HEK293 (cell line): ENCODE results near the gene EFHC1.

Source experiments
- CTCF ChIA-PET: fragments of 350-600 bp; formaldehyde crosslinking; extraction: SDS; loops from one replicate; lab custom pipeline; 2021; ENCODE audit warnings: antibody characterized with exemption; lab: Yijun Ruan, JAX
- POLR2A ChIA-PET: fragments of 300-600 bp; formaldehyde crosslinking; extraction: SDS; loops from one replicate; lab custom pipeline; 2020; ENCODE audit warnings: antibody characterized with exemption, inconsistent platforms; lab: Yijun Ruan, JAX
- H3K27ac ChIP-seq: fragments of 200-500 bp; sonication (Bioruptor generic); 2 replicates; pipeline ENCODE4 v1.5.1; 2014; ENCODE audit warnings: low read depth, low read length, control low read depth, inconsistent platforms; ENCODE audit errors: extremely low read depth
- H3K36me3 ChIP-seq, 2 experiments: fragments of 200-500 bp in 1 of 2; sonication (Bioruptor generic) in 1 of 2; 1 replicate in 1 of 2; 2 replicates in 1 of 2; pipeline ENCODE4 v1.5.1; 2014 to 2017; ENCODE audit warnings: inconsistent platforms in 2 of 2, low read length in 2 of 2; ENCODE audit not compliant: control insufficient read depth in 2 of 2, insufficient read depth in 1 of 2
- H3K4me1 ChIP-seq: fragments of 200-500 bp; sonication (Bioruptor generic); 2 replicates; pipeline ENCODE4 v1.5.1; 2014; ENCODE audit warnings: mild to moderate bottlenecking, low read length, inconsistent platforms; ENCODE audit not compliant: control insufficient read depth, insufficient read depth
- H3K4me3 ChIP-seq: 2 replicates; pipeline ENCODE4 v1.5.1; 2011; ENCODE audit warnings: low read depth, mild to moderate bottlenecking, control low read depth, low read length, moderate library complexity
- H3K9me3 ChIP-seq: fragments of 200-500 bp; sonication (Bioruptor generic); 2 replicates; pipeline ENCODE4 v1.5.1; 2014; ENCODE audit warnings: low read depth, low read length, inconsistent platforms; ENCODE audit not compliant: control insufficient read depth, insufficient read depth
- EGR2 ChIP-seq: fragments of 450-650 bp; formaldehyde crosslinking; IDR thresholded peaks from 2 replicates; pipeline ENCODE4 v1.5.1; 2016; ENCODE audit warnings: low read depth, missing biosample characterization, missing genetic modification characterization
- GLIS2 ChIP-seq: fragments of 450-650 bp; formaldehyde crosslinking; IDR thresholded peaks from 2 replicates; pipeline ENCODE4 v1.5.1; 2016; ENCODE audit warnings: missing biosample characterization, missing genetic modification characterization
- HOXA7 ChIP-seq: sonication (generic); formaldehyde crosslinking; IDR thresholded peaks from 2 replicates; pipeline ENCODE4 v1.8.1; 2022; ENCODE audit warnings: missing genetic modification reagents, borderline replicate concordance
- KLF9 ChIP-seq: fragments of 450-650 bp; formaldehyde crosslinking; IDR thresholded peaks from 2 replicates; pipeline ENCODE4 v1.5.1; 2016; ENCODE audit warnings: missing biosample characterization, missing genetic modification characterization, low read depth
- MEIS1 ChIP-seq: sonication (generic); formaldehyde crosslinking; IDR thresholded peaks from 2 replicates; pipeline ENCODE4 v1.8.1; 2022; ENCODE audit warnings: missing genetic modification reagents, mild to moderate bottlenecking, borderline replicate concordance
- SCRT2 ChIP-seq: fragments of 450-650 bp; formaldehyde crosslinking; IDR thresholded peaks from 2 replicates; pipeline ENCODE4 v1.5.1; 2016; ENCODE audit warnings: missing biosample characterization, missing genetic modification characterization
- YY2 ChIP-seq: fragments of 450-650 bp; formaldehyde crosslinking; IDR thresholded peaks from 2 replicates; pipeline ENCODE4 v1.5.1; 2016; ENCODE audit warnings: missing biosample characterization, missing genetic modification characterization
- ZNF18 ChIP-seq: fragments of 450-650 bp; formaldehyde crosslinking; IDR thresholded peaks from 2 replicates; pipeline ENCODE4 v1.5.1; 2016; ENCODE audit warnings: missing biosample characterization, missing genetic modification characterization
- ZNF311 ChIP-seq: fragments of 450-650 bp; formaldehyde crosslinking; IDR thresholded peaks from 2 replicates; pipeline ENCODE4 v1.5.1; 2017; ENCODE audit warnings: missing biosample characterization, missing genetic modification characterization, borderline replicate concordance
- ZNF354C ChIP-seq: fragments of 450-650 bp; formaldehyde crosslinking; IDR thresholded peaks from 2 replicates; pipeline ENCODE4 v1.5.1; 2016; ENCODE audit warnings: missing biosample characterization, missing genetic modification characterization, low read depth, borderline replicate concordance
- ZNF426 ChIP-seq: fragments of 450-650 bp; formaldehyde crosslinking; IDR thresholded peaks from 2 replicates; pipeline ENCODE4 v1.5.1; 2017; ENCODE audit warnings: missing biosample characterization, missing genetic modification characterization, mild to moderate bottlenecking, inconsistent platforms, moderate library complexity
- ZNF433 ChIP-seq: fragments of 450-650 bp; formaldehyde crosslinking; IDR thresholded peaks from 2 replicates; pipeline ENCODE4 v1.5.1; 2016; ENCODE audit warnings: missing biosample characterization, missing genetic modification characterization, low read depth
- ZNF561 ChIP-seq: fragments of 450-650 bp; IDR thresholded peaks from 2 replicates; pipeline ENCODE4 v1.5.1; 2018; ENCODE audit warnings: missing biosample characterization, missing genetic modification characterization, borderline replicate concordance
- ZNF660 ChIP-seq: fragments of 450-650 bp; IDR thresholded peaks from 2 replicates; pipeline ENCODE4 v1.5.1; 2018; ENCODE audit warnings: missing biosample characterization, mild to moderate bottlenecking, missing genetic modification characterization
- ZNF747 ChIP-seq: fragments of 450-650 bp; formaldehyde crosslinking; IDR thresholded peaks from 2 replicates; pipeline ENCODE4 v1.5.1; 2016; ENCODE audit warnings: missing biosample characterization, missing genetic modification characterization
- TF ChIP-seq, protein P1 (sequence below): fragments of 450-650 bp; formaldehyde crosslinking; IDR thresholded peaks from 2 replicates; pipeline ENCODE4 v1.5.1; 2017; ENCODE audit warnings: missing biosample characterization, missing genetic modification characterization
- TF ChIP-seq, protein P2 (sequence below): fragments of 450-650 bp; formaldehyde crosslinking; IDR thresholded peaks from 2 replicates; pipeline ENCODE4 v1.5.1; 2017; ENCODE audit warnings: missing biosample characterization, mild to moderate bottlenecking, missing genetic modification characterization, moderate library complexity
- TF ChIP-seq, protein P3 (sequence below): fragments of 450-650 bp; formaldehyde crosslinking; IDR thresholded peaks from 2 replicates; pipeline ENCODE4 v1.5.1; 2017; ENCODE audit warnings: missing biosample characterization, missing genetic modification characterization
- TF ChIP-seq, protein P4 (sequence below): fragments of 450-650 bp; formaldehyde crosslinking; IDR thresholded peaks from 2 replicates; pipeline ENCODE4 v1.5.1; 2016; ENCODE audit warnings: missing biosample characterization, missing genetic modification characterization

The EFHC1 gene

DNA sequence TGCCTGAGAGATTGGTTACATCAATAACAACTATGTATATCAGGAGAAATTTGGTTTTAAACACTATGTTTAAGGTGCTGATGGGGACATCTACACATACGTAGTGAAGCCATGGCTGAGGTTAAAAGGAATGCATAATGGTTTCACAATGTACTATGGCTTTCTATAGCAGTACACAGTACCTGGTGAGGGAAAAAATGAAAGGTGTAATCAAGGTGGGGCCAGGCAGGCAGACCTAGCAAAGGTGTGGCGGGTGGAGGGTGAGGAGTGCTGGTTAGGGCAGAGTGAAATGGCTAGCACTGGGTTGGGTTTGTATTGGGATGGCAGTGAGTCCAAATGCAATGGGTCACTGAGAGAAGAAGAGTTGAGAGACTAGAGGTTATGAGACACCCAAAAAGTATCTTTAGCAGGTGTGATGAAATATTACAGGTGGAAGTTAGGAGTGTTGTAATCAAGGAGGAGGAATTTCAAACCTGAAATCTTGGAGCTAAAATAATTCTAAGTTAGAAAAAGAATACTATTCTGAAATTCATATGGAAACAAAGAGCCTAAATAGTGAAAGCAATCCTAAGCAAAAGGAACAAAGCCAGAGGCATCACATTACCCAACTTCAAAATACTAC is 35.9 kb upstream of the EFHC1 start (continued):
- TF ChIP-seq, protein P1, sequence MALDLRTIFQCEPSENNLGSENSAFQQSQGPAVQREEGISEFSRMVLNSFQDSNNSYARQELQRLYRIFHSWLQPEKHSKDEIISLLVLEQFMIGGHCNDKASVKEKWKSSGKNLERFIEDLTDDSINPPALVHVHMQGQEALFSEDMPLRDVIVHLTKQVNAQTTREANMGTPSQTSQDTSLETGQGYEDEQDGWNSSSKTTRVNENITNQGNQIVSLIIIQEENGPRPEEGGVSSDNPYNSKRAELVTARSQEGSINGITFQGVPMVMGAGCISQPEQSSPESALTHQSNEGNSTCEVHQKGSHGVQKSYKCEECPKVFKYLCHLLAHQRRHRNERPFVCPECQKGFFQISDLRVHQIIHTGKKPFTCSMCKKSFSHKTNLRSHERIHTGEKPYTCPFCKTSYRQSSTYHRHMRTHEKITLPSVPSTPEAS, result no peak
- no peak for TF ChIP-seq ZNF18 (tag by site-specific recombination)
- TF ChIP-seq, all 188 proteins: peak for 0

DNA sequence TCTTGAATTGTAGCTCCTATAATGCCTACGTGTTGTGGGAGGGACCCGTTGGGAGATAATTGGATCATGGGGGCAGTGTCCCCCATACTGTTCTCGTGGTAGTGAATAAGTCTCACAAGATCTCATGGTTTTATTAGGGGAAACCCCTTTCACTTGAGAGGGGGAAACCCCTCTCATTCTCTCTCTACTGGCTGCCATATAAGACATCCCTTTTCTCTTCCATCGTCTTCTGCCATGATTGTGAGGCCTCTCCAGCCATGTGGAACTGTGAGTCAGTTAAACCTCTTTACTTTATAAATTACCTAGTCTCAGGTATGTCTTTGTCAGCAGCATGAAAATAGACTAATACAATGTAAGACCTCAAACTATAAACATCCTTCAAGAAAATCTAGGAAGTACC is 35.1 kb upstream of the EFHC1 start:
- H3K4me1 ChIP-seq, result peaks cover 3% of the 10 kb centered on the region
- H3K9me3 ChIP-seq, result no peaks in the 10 kb centered on the region
- H3K27ac ChIP-seq, result no peak overlapping the region
- no peaks in the 10 kb centered on the region; a peak in 1 of 3 replicates for H3K36me3 ChIP-seq
- TF ChIP-seq, protein P2, sequence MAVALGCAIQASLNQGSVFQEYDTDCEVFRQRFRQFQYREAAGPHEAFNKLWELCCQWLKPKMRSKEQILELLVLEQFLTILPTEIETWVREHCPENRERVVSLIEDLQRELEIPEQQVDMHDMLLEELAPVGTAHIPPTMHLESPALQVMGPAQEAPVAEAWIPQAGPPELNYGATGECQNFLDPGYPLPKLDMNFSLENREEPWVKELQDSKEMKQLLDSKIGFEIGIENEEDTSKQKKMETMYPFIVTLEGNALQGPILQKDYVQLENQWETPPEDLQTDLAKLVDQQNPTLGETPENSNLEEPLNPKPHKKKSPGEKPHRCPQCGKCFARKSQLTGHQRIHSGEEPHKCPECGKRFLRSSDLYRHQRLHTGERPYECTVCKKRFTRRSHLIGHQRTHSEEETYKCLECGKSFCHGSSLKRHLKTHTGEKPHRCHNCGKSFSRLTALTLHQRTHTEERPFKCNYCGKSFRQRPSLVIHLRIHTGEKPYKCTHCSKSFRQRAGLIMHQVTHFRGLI (tag by site-specific recombination), result no peak
- no peak for TF ChIP-seq HOXA7 (CRISPR knock-in tag)
- TF ChIP-seq SCRT2 (tag by site-specific recombination), result no peak
- TF ChIP-seq, protein P3, sequence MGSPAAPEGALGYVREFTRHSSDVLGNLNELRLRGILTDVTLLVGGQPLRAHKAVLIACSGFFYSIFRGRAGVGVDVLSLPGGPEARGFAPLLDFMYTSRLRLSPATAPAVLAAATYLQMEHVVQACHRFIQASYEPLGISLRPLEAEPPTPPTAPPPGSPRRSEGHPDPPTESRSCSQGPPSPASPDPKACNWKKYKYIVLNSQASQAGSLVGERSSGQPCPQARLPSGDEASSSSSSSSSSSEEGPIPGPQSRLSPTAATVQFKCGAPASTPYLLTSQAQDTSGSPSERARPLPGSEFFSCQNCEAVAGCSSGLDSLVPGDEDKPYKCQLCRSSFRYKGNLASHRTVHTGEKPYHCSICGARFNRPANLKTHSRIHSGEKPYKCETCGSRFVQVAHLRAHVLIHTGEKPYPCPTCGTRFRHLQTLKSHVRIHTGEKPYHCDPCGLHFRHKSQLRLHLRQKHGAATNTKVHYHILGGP (tag by site-specific recombination), result no peak
- no peak for TF ChIP-seq EGR2
- no peak for TF ChIP-seq ZNF660 (tag by site-specific recombination)
- no peak for TF ChIP-seq ZNF561 (tag by site-specific recombination)
- no peak for TF ChIP-seq YY2 (tag by site-specific recombination)
- no peak for TF ChIP-seq KLF9 (tag by site-specific recombination)
- no peak for TF ChIP-seq MEIS1 (CRISPR knock-in tag)
- TF ChIP-seq GLIS2 (tag by site-specific recombination), result no peak
- TF ChIP-seq ZNF433, result no peak
- TF ChIP-seq ZNF426 (tag by site-specific recombination), result no peak
- TF ChIP-seq, protein P4, sequence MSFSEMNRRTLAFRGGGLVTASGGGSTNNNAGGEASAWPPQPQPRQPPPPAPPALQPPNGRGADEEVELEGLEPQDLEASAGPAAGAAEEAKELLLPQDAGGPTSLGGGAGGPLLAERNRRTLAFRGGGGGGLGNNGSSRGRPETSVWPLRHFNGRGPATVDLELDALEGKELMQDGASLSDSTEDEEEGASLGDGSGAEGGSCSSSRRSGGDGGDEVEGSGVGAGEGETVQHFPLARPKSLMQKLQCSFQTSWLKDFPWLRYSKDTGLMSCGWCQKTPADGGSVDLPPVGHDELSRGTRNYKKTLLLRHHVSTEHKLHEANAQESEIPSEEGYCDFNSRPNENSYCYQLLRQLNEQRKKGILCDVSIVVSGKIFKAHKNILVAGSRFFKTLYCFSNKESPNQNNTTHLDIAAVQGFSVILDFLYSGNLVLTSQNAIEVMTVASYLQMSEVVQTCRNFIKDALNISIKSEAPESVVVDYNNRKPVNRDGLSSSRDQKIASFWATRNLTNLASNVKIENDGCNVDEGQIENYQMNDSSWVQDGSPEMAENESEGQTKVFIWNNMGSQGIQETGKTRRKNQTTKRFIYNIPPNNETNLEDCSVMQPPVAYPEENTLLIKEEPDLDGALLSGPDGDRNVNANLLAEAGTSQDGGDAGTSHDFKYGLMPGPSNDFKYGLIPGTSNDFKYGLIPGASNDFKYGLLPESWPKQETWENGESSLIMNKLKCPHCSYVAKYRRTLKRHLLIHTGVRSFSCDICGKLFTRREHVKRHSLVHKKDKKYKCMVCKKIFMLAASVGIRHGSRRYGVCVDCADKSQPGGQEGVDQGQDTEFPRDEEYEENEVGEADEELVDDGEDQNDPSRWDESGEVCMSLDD, result no peak
- TF ChIP-seq ZNF311 (tag by site-specific recombination), result no peak
- TF ChIP-seq ZNF747, result no peak
- TF ChIP-seq ZNF354C (tag by site-specific recombination), result no peak
- ChIA-PET CTCF (interaction anchor here (0.6 to 0.7 kb wide), 3 partner anchors 23 to 393 kb away, joined by 3 to 6 read pairs (median 4); no protein-coding TSS in a partner anchor), POLR2A (no interaction called here)
- H3K4me3 ChIP-seq, result no peak overlapping the region
